Endothelial cell of umbilical vein (primary cell): ENCODE results near the gene CALN1. TPM values are rescaled to one million over a fixed set of nuclear protein-coding genes. Genes with fewer than 3 reads are reported as not detected.

ENCODE experiments used
- BruUV-seq: library from RNA; stranded (reverse); fragments of 400-500 nt; replicated peaks from 2 replicates; lab custom pipeline; 2021; lab: Mats Ljungman, UMichigan
- CTCF ChIA-PET: fragments of 300-600, 350-600 bp; sonication (Branson Sonifier 250); formaldehyde crosslinking; loops from one replicate; lab custom pipeline; 2021; ENCODE audit warnings: antibody characterized with exemption, inconsistent platforms; lab: Charles Lee
- POLR2A ChIA-PET: fragments of 300-600, 350-600 bp; sonication (Branson Sonifier 250); formaldehyde crosslinking; loops from one replicate; lab custom pipeline; 2021; ENCODE audit warnings: antibody characterized with exemption, inconsistent platforms; lab: Charles Lee
- DNase-seq: peaks from one replicate; pipeline ENCODE4 v3.0.0-alpha.2; 2011; ENCODE audit warnings: low read depth, low spot score
- FAIRE-seq: peaks from 2 replicates; lab custom pipeline; 2011; peaks lifted over from hg19 to GRCh38; lab: Jason Lieb, UNC
- H2AFZ ChIP-seq: 2 replicates; pipeline ENCODE4 v1.6.0; 2012; ENCODE audit warnings: low read depth, low read length, control low read depth, inconsistent platforms
- H3K27ac ChIP-seq: 2 replicates; pipeline ENCODE4 v1.5.1; 2011; ENCODE audit warnings: low read depth, mild to moderate bottlenecking, control low read depth, low read length, moderate library complexity; ENCODE audit not compliant: insufficient read depth
- H3K27me3 ChIP-seq, 2 experiments: 2 replicates each; pipeline versions ENCODE4 v1.6.0 to v1.6.1; 2011; ENCODE audit warnings: low read length in 2 of 2, mixed read lengths in 1 of 2; ENCODE audit not compliant: control insufficient read depth in 2 of 2, insufficient read depth in 2 of 2
- H3K36me3 ChIP-seq, 2 experiments: 2 replicates in 1 of 2; 3 replicates in 1 of 2; pipeline ENCODE4 v1.5.1; 2011; ENCODE audit warnings: low read length in 2 of 2, mild to moderate bottlenecking in 1 of 2, moderate library complexity in 1 of 2; ENCODE audit not compliant: control insufficient read depth in 2 of 2, insufficient read depth in 2 of 2; ENCODE audit errors: extremely low read depth in 1 of 2
- H3K4me1 ChIP-seq: 3 replicates; pipeline ENCODE4 v1.5.1; 2011; ENCODE audit warnings: mild to moderate bottlenecking, low read length; ENCODE audit not compliant: control insufficient read depth, insufficient read depth; ENCODE audit errors: extremely low read depth
- H3K4me2 ChIP-seq: 2 replicates; pipeline ENCODE4 v1.6.1; 2011; ENCODE audit warnings: low read length, control low read depth, mixed read lengths; ENCODE audit not compliant: insufficient read depth
- H3K4me3 ChIP-seq, 3 experiments: fragments of 200-600 bp in 1 of 3; sonication (generic), shearing (Covaris generic) in 1 of 3; replicated peaks in 1 of 3; 2 replicates each; pipeline ENCODE4 v1.5.1; 2011 to 2016; ENCODE audit warnings: control low read depth in 3 of 3, low read length in 3 of 3, mild to moderate bottlenecking in 2 of 3, inconsistent platforms in 1 of 3, low read depth in 1 of 3, moderate library complexity in 1 of 3; ENCODE audit not compliant: insufficient read depth in 1 of 3
- H3K79me2 ChIP-seq: 2 replicates; pipeline ENCODE4 v1.6.0; 2012; ENCODE audit warnings: low read length, inconsistent platforms; ENCODE audit not compliant: control insufficient read depth, insufficient read depth
- H3K9ac ChIP-seq: replicated peaks from 2 replicates; pipeline ENCODE3; 2011; ENCODE audit warnings: low read length, control low read depth; ENCODE audit not compliant: insufficient read depth; ENCODE audit errors: extremely low read depth
- H3K9me1 ChIP-seq: replicated peaks from 3 replicates; pipeline ENCODE4 v1.6.0; 2011; ENCODE audit warnings: mild to moderate bottlenecking, low read length; ENCODE audit not compliant: control insufficient read depth, insufficient read depth; ENCODE audit errors: extremely low read depth
- H3K9me3 ChIP-seq: replicated peaks from 2 replicates; pipeline ENCODE4 v1.5.1; 2012; ENCODE audit warnings: low read length, inconsistent platforms; ENCODE audit not compliant: control insufficient read depth, insufficient read depth
- H4K20me1 ChIP-seq: replicated peaks from 2 replicates; pipeline ENCODE3; 2011; ENCODE audit warnings: mild to moderate bottlenecking, low read length; ENCODE audit not compliant: control insufficient read depth, insufficient read depth; ENCODE audit errors: extremely low read depth
- EZH2 ChIP-seq: IDR thresholded peaks from 2 replicates; pipeline ENCODE4 v1.6.1; 2012; ENCODE audit warnings: borderline replicate concordance, low read depth, mild to moderate bottlenecking, moderate library complexity, low read length, inconsistent platforms; ENCODE audit not compliant: severe bottlenecking
- FOS ChIP-seq: IDR thresholded peaks from 2 replicates; pipeline ENCODE4 v1.6.1; 2011; ENCODE audit warnings: mild to moderate bottlenecking, low read length, moderate library complexity, borderline replicate concordance; ENCODE audit not compliant: insufficient read depth
- GATA2 ChIP-seq: IDR thresholded peaks from 2 replicates; pipeline ENCODE4 v1.7.0; 2011; ENCODE audit warnings: low read depth, mild to moderate bottlenecking, moderate library complexity, mixed read lengths, low read length; ENCODE audit not compliant: insufficient read length, insufficient read depth
- JUN ChIP-seq: IDR thresholded peaks from 2 replicates; pipeline ENCODE4 v1.6.1; 2011; ENCODE audit warnings: borderline replicate concordance, low read depth; ENCODE audit not compliant: insufficient read length, insufficient read depth
- MAX ChIP-seq: IDR thresholded peaks from 2 replicates; pipeline ENCODE4 v1.6.1; 2011; ENCODE audit not compliant: insufficient read depth, insufficient read length
- MYC ChIP-seq: IDR thresholded peaks from one replicate; pipeline ENCODE4 v1.6.1; 2011; ENCODE audit warnings: mild to moderate bottlenecking, low read depth, low read length
- POLR2A ChIP-seq: IDR thresholded peaks from 2 replicates; pipeline ENCODE4 v1.6.1; 2012; ENCODE audit warnings: low read depth, mild to moderate bottlenecking, control low read depth, low read length
- POLR2AphosphoS5 ChIP-seq: IDR thresholded peaks from 2 replicates; pipeline ENCODE4 v1.6.1; 2012; ENCODE audit warnings: low read depth, mild to moderate bottlenecking, control low read depth, low read length, moderate library complexity; ENCODE audit not compliant: insufficient read depth
- dilution Hi-C: fragments of 300-500 bp; cut with MboI; formaldehyde crosslinking; loops from one replicate; pipeline ENCODE4 v1.15.0; 2019; ENCODE audit warnings: low sequenced_read_pairs; ENCODE audit not compliant: extremely low pct_ligation_motif_present
- intact Hi-C: fragments of 100-400 bp; cut with micrococcal nuclease; formaldehyde crosslinking; loops from one replicate; pipeline ENCODE4 v1.10.0; 2022
- polyA plus RNA-seq, 4 experiments: library from polyadenylated mRNA; depleted of rRNA in 3 of 4; stranded (reverse) in 3 of 4; unstranded in 1 of 4; fragments of >200 nt; gene quantifications; 2 replicates each; pipeline versions ENCODE4 v1.2.1 to v1.2.3, GENCODE V29; 2011 to 2012; ENCODE audit warnings: missing spikeins in 1 of 4
- total RNA-seq: library from RNA; stranded (reverse); gene quantifications from 2 replicates; pipeline ENCODE4 v1.2.3, GENCODE V29; 2021
- TF ChIP-seq, protein P1 (sequence below), 2 donors: IDR thresholded peaks; 1 replicate in 1 of 2; 2 replicates in 1 of 2; pipeline ENCODE4 v1.5.1; 2011; ENCODE audit warnings: low read length in 2 of 2, mild to moderate bottlenecking in 2 of 2, moderate library complexity in 2 of 2, control low read depth in 1 of 2, inconsistent platforms in 1 of 2, low read depth in 1 of 2; ENCODE audit not compliant: insufficient read depth in 1 of 2; ENCODE audit errors: extremely low read depth in 1 of 2

CALN1 gene
- total and polyA plus RNA-seq, 2 donors (not counting 3 experiments of a cell fraction or from before 2014, with no cell fraction given): not detected

GRCh38 chr7:71801976-71802375 is 610.2 kb downstream of the CALN1 start:
- Histone ChIP-seq H3K36me3 (no peaks in the 10 kb centered on the region), H3K4me1 (no peaks in the 10 kb centered on the region), H3K9me1 (no peaks in the 10 kb centered on the region), H3K27ac (no peak overlapping the region), H3K9ac (no peak overlapping the region), H3K79me2 (no peaks in the 10 kb centered on the region), H3K4me2 (no peak overlapping the region), H4K20me1 (no peaks in the 10 kb centered on the region), H3K27me3 (no peaks in the 10 kb centered on the region), H3K4me3 (no peak overlapping the region), H3K9me3 (peaks cover 2% of the 10 kb centered on the region), H2AFZ (no peak overlapping the region)
- no peak for TF ChIP-seq MAX
- TF ChIP-seq FOS: no peak
- no peak for TF ChIP-seq EZH2
- TF ChIP-seq GATA2: no peak
- TF ChIP-seq POLR2AphosphoS5: no peak
- TF ChIP-seq JUN: no peak
- TF ChIP-seq MYC: no peak
- no peak for TF ChIP-seq POLR2A
- TF ChIP-seq, protein P1, sequence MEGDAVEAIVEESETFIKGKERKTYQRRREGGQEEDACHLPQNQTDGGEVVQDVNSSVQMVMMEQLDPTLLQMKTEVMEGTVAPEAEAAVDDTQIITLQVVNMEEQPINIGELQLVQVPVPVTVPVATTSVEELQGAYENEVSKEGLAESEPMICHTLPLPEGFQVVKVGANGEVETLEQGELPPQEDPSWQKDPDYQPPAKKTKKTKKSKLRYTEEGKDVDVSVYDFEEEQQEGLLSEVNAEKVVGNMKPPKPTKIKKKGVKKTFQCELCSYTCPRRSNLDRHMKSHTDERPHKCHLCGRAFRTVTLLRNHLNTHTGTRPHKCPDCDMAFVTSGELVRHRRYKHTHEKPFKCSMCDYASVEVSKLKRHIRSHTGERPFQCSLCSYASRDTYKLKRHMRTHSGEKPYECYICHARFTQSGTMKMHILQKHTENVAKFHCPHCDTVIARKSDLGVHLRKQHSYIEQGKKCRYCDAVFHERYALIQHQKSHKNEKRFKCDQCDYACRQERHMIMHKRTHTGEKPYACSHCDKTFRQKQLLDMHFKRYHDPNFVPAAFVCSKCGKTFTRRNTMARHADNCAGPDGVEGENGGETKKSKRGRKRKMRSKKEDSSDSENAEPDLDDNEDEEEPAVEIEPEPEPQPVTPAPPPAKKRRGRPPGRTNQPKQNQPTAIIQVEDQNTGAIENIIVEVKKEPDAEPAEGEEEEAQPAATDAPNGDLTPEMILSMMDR (IDR thresholded peaks at IDR 0.05; ENCODE audit: extremely low read depth in 1 of 2, insufficient read depth in 1 of 2, low read depth in 1 of 2, low read length in 2 of 2): no peak
- BruUV-seq: no TSS peak
- DNase-seq: no peak
- intact Hi-C loops (no loop called here), dilution Hi-C loops (no loop called here)
- ChIA-PET CTCF (no interaction called here), POLR2A (no interaction called here)
- FAIRE-seq: no peak
